HG03520 (cell line): ENCODE data around the gene ATP4B.

Experiments
- ATAC-seq: cut with Tn5 transposase; IDR thresholded peaks from one replicate; pipeline ENCODE4 v1.9.1; 2021; ENCODE audit warnings: mild to moderate bottlenecking, moderate library complexity; ENCODE audit not compliant: unreplicated experiment

ATP4B gene

GRCh38 chr13:113643593-113643992 is 14.4 kb downstream of the ATP4B start:
- no peak for ATAC-seq

- no peak for ATAC-seq
Observed at GRCh38 chr13:113642563-113642962, 15.4 kb downstream of the ATP4B start.

GRCh38 chr13:113641426-113641825 is 16.6 kb downstream of the ATP4B start:
- no peak for ATAC-seq

- ATAC-seq = no peak
Observed at GRCh38 chr13:113639616-113640262, 18.3 kb downstream of the ATP4B start.

- ATAC-seq = no peak
Observed at GRCh38 chr13:113638806-113639205, 19.2 kb downstream of the ATP4B start.

- ATAC-seq = no peak
Observed at GRCh38 chr13:113638173-113638746, 19.7 kb downstream of the ATP4B start.

- ATAC-seq = no peak
Observed at GRCh38 chr13:113637262-113638160, 20.5 kb downstream of the ATP4B start.

- ATAC-seq = no peak
Observed at GRCh38 chr13:113636266-113636963, 21.6 kb downstream of the ATP4B start.

- no peak for ATAC-seq
Observed at GRCh38 chr13:113635709-113636108, 22.3 kb downstream of the ATP4B start.

- ATAC-seq = no peak
Observed at GRCh38 chr13:113635048-113635420, 23.0 kb downstream of the ATP4B start.

GRCh38 chr13:113634279-113635047 is 23.5 kb downstream of the ATP4B start:
- ATAC-seq = no peak

GRCh38 chr13:113633485-113633873 is 24.5 kb downstream of the ATP4B start:
- ATAC-seq = no peak

GRCh38 chr13:113632706-113633484 is 25.1 kb downstream of the ATP4B start:
- no peak for ATAC-seq

GRCh38 chr13:113631341-113632095 is 26.5 kb downstream of the ATP4B start:
- no peak for ATAC-seq

- no peak for ATAC-seq
Observed at GRCh38 chr13:113630804-113631203, 27.2 kb downstream of the ATP4B start.

- ATAC-seq = no peak
Observed at GRCh38 chr13:113630296-113630695, 27.7 kb downstream of the ATP4B start.

- no peak for ATAC-seq
Observed at GRCh38 chr13:113629866-113630265, 28.1 kb downstream of the ATP4B start.

GRCh38 chr13:113628291-113629270 is 29.4 kb downstream of the ATP4B start:
- ATAC-seq = no peak
